Measurements from ENCODE around the gene DLG4.
"Not testable (repeated sequence)": the region's sequence is repeated elsewhere in the genome, so short reads cannot be mapped to it uniquely, and the experiment has no call there.

GRCh38 chr17:7159571-7159970, 60.1 kb downstream of the DLG4 start:
- TF ChIP-seq POLR2A (IDR thresholded peaks at IDR 0.05; ENCODE audit: low read length); GATA1 (IDR thresholded peaks at IDR 0.05; ENCODE audit: low read depth, low read length): not testable (repeated sequence)

Data from erythroblast (primary cell).